GM12872 (cell line): Measurements from ENCODE around the gene SMPDL3A.

Experiments
- CTCF ChIP-seq: IDR thresholded peaks from 3 replicates; pipeline ENCODE4 v1.5.1; 2011; ENCODE audit warnings: low read depth, mild to moderate bottlenecking, low read length, moderate library complexity; ENCODE audit not compliant: insufficient read depth

Gene SMPDL3A

GRCh38 chr6:122766256-122766655 is 22.8 kb upstream of the SMPDL3A start:
- TF ChIP-seq CTCF, result no peak

DNA sequence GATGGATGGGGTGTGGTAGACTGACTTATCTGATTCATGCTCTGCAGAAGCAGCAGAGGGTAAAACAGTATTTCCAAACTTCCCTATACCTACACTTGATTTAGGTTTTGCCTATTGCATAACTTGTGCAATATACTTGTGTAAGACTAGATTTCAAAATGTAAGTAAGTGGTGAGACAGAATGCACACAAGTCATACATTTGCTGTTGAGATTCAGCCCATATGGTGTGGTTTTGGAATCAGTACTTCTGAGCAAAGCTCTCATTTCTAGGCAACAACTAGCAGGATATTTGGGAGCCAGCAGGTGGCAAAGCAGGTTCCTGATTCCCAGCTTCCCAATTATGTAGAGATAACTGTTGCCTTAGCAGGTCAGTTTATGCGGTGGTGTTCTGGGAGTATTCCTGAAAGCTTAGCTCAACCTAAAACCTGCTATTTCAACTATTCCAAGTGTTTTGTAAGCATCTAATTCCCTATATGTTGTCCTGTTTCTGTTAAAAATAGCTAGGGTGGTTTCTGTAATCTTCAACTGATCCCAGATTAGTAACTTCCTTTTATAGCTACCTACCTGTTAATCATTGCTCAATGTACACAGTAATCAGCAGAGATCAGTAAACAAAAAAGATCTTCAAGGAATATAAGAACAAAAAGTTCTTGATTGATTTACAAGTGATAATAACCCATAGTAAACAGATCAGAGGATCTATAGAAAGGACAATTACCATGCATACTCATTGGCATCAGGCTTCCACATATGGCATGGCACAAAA is 18.0 kb upstream of the SMPDL3A start:
- no peak for TF ChIP-seq CTCF

GRCh38 chr6:122772724-122773415 is 16.2 kb upstream of the SMPDL3A start:
- TF ChIP-seq CTCF, result no peak

DNA sequence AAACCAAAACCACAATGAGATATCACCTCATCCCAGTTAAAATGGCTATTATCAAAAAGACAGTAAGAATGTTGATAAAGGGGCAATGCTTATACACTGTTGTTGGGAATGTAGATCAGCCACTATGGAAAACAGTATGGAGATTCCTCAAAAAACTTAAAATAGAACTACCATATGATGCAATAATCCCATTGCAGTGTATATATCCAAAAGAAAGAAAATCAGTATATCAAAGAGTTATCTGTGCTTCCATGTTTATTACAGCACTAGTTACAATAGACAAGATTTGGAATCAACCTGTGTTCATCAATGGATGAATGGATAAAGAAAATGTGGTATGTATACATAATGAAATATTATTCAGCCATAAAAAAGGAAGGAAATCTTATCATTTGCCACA is 13.1 kb upstream of the SMPDL3A start:
- TF ChIP-seq CTCF, result no peak

GRCh38 chr6:122778302-122778701 is 10.8 kb upstream of the SMPDL3A start:
- no peak for TF ChIP-seq CTCF

- no peak for TF ChIP-seq CTCF
These were observed 9.9 kb upstream of the SMPDL3A start for GRCh38 chr6:122778985-122779661.

GRCh38 chr6:122779667-122780066 is 9.4 kb upstream of the SMPDL3A start, which contains the start of gene FABP7:
FABP7 (plus strand) TSS chr6:122779716; CDS start chr6:122779795, 79 bp downstream.
- no peak for TF ChIP-seq CTCF
